DMS153 (cell line): ENCODE measurements around the gene REXO1.

Experiments
- DNase-seq: peaks from one replicate; lab custom pipeline; 2025; lab: John Stamatoyannopoulos, UW

The REXO1 gene

DNA sequence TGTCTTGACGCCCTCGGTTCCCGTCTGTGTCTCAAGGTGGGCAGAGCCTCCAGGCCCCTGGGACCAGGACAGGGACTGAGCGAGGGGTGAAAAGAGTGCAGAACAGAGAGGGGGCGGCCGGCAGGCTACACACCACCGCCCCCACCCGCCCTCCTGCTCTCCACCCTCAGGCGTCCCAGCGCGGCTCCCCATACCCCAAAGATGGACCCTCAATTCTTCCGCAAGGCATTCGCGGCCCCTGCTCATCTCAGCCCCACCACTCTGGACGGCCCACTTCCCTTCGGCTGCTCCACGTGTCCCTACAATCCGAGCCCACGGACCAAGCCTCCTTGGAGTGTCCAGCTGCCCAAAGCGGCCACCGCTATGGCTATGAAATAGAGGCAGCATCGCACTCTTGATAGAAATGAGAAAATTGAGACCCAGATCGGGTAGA is 13.3 kb upstream of the REXO1 start:
- DNase-seq, result no peak

DNA sequence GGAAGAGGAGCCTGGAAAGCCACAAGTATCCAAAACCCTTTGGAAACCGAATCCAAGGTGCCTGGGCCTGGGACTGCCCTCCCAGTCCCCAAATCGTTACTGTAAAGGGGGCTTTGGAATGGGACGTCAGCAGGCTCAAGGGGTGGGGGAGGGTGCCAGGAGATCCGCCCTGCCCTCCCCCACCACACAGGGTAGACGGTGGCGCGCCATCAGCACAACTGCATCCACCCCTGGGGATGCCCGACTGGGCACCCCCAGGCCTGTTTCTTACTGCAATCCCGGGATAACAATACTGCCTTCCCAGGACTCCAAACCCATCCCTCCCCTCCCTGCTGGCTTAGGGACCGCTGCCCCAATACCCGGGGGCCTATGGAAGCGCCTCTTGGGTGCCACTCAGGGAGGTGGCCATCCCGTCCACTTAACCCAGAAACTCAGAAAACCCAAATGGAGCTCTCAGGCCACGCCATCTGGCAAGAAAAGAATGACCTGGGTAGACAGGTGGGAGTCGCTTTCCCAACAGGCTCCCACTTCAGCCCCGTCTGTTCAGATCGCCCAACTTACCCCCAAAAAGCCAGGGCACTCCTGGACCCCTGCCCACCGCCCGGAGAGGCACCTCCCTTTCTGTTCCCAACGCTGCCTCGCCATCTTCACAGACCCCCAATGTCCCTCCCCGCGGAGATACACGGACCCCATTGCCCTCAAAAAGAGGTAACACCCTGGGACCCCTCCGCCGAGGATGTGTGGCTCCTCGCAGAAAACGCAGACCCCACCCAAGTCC is 12.7 kb upstream of the REXO1 start:
- no peak for DNase-seq

- DNase-seq, result no peak
Measured at GRCh38 chr19:1860042-1860775, 11.9 kb upstream of the REXO1 start.

- no peak for DNase-seq
Measured at GRCh38 chr19:1859331-1859781, 11.1 kb upstream of the REXO1 start.

GRCh38 chr19:1858412-1859081 is 10.3 kb upstream of the REXO1 start:
- DNase-seq, result no peak

- no peak for DNase-seq
Measured at GRCh38 chr19:1857648-1858326, 9.5 kb upstream of the REXO1 start.

DNA sequence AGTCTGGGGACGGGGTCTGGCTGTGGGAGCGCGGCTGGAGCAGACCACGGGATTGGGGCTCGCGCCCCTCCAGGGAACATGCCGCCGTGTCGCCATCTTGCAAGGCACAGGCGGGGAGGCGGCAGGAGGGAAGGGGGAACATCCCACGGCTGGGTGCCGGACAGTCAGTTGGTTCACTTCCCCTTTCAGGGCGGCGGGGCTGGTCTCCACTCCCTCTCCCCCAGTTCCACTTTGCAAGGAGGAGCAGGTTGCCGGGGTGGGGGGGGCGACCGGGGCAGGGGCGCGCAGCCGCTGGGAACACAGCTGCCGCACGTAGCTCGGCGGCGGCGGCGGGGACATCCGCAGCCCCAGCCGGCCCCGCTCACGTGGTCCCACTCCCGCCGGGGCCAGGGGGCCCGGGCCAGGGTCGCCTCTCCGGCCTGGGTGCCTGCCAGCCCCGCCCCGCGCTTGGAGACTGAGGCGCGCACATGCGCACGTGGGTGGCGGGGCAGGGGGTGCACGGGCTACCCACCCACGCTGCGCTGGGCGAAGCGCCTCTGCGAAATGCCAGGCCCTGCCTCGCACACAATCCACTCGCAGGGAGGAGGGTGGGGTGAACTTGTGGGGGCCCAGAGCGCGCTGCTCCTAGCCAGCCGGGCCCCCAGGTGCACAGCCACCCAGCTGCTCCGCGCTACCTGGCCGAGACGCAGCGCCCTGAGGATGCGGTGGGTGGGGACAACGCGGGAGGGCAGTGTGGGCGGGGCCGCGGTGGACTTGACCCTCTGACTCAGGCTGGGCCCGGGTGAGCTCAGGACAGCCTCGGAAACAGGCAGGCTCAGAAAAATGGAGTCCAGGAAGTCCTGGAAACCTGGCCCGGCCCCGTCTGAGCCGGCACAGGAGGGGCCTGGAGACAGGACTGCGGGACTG is 8.7 kb upstream of the REXO1 start:
- DNase-seq, result no peak

DNA sequence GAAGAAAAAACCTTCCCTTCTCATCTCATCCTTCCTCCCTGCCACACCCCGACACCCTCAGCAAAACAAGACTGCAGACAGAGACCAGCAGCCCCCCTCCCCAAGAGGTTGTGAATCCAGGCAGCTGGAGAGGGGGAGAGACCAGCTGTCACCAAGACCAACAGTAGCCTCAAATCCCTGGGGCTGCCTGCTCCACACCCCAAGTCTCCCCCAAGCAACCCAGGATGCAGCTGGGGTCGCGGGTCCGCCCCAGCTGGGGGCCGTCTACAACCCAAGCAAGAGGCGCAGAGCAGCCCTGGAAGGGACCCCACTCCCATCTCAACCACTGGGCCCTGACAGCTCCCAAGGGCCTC is 8.0 kb upstream of the REXO1 start:
- no peak for DNase-seq

DNA sequence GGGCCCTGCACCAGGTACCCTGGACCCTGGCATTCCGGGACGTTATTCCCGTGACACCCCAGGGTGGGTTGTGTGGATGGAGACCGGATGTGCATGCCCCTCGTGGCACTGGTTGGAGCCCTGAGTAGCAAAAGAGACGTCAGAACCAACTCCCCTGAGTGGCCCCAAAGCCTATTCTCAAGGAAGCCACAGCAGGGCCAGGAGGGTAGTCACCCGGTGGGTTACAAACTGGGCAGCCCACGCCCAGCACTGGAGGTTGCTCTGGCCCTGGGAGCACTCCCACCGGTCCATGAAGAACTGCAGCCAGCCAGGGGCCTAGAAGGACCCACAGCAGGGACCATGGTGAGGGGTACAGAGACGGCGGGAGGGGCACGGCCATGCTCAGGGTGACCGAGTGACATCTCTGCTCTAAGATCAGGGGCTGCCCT is 7.6 kb upstream of the REXO1 start:
- DNase-seq, result no peak

DNA sequence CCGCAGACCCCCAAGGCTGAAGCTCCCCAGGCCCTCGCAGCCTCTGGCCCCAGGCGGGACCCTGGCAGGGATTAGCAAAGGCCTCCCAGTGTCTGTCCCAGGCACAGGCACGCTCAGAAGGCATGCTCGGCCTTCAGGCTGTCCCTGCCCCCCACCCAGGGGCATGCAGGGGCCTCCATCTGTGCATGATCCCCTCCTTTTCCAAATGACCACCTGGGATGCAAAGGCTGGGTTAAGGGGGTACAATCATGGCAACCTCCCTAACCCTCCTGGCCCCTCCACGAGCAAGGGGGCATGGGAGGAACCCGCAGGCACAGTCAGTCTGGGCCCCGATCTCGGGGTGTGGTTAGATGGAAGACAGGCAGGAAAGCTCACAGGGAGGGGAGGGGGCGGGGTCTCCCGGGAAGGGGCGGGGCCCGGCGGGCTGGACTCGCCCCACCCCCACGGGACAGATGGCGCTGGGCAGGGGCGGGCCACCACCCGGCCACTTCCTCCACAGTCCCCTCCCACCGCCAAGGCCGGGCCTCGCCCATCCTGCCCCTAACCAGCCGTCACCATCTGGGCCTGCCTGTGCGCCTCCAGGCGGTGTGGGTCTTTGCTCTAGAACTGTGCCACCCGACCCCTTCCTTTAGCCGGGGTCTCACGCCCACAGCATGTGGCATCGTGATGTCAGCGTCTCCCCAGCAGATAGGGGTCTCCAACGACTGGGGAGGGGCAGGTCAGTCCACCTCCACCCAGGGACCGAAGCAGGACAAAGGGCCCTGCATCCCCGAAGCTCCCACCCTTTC is 7.0 kb upstream of the REXO1 start:
- DNase-seq, result peak; percentile 41

- no peak for DNase-seq
Measured at GRCh38 chr19:1854542-1855039, 6.3 kb upstream of the REXO1 start.

DNA sequence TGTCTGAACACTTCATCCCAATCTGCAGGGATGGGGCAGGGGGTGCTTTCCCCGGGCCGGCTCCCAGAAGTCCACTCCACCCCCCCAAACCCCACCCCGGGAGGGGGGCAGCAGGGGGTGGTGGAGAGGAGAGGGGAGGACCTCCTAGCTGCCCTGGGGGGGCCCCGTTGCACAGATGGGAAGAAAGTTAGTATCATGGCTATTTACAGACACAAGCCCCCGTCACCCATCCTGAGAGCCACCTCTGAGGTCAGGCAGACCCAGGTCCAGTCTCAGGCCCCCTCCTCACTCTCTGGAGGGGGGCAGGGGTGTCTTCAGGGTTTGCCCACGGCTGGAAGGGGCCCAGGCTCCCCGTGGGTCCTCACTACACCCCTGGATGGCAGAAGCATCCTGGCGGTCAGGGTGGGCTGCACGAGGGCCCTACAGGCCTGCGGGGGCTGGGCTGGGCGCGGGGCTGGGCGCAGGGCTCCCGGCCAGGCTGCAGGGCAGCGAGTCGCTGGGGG is 5.8 kb upstream of the REXO1 start:
- no peak for DNase-seq

GRCh38 chr19:1853295-1854038 is 5.2 kb upstream of the REXO1 start:
- peak; percentile 43 for DNase-seq

GRCh38 chr19:1852581-1853128 is 4.4 kb upstream of the REXO1 start:
- no peak for DNase-seq

GRCh38 chr19:1851654-1852580 is 3.6 kb upstream of the REXO1 start:
- no peak for DNase-seq

DNA sequence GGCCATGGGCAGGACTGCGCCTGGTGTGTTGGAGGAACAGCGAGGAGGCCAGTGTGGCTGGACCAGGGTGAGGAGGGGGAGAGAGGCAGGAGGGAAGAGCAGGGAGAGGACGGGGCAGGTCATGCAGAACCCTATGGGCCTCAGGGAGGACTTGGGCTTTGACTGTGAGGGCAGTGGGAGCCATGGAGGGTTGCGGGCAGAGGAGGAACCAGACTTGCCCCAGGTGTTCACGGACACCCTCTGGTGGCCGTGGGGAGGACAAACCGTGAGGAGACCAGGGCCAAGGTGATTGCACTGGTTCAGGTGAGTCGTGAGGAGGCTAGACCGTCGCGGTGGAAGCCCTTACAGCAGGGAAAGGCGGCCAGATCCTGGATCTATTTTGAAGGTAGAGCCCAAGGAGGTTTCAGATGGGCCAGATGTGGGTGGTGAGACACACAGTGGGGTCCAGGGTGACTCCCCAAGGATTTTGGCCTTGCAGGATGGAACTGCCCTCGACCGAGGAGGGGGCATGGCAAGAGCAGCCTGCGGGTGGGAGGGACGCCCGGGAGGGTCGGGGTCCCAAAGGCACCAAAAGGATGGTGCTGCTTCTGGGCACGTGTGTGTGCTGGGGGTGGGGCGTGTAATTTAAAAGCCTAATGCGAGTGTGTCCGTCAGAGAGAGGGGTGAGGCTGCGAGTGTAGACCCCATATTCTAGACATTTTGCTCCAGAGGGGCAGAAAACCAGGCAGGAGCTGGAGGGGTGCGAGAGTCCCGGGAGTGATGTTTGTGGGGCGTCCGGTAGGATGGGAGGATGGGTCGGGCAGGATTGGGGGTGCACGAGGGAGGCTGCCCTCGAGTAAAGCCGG is 2.7 kb upstream of the REXO1 start:
- DNase-seq, result no peak

GRCh38 chr19:1849886-1850398 is 1.7 kb upstream of the REXO1 start:
- no peak for DNase-seq
